GM21367 (cell line): ENCODE results near the gene OPCML.

ENCODE experiments used
- ATAC-seq: cut with Tn5 transposase; IDR thresholded peaks from one replicate; pipeline ENCODE4 v1.9.1; 2021; ENCODE audit not compliant: unreplicated experiment

The OPCML gene

DNA sequence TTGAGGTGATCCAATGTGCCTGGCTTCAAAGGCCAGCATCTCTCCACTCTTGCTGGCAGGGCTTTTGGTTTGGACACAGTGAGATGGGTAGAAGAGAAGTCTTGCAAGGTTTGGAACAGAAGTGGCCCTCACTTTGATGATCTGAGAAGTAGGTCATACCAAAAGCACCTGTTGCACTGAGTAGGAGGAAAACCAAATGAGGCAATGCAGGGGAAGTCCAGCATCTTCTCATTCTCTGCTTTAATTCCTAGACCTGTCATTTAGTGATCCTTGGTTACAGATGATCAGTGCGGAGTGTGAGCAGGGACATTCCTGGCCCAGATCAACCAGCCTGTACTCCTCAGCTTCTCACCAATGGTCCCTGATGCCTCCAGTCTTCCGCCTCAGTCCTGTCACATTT lies 990.5 kb downstream of the OPCML start:
- ATAC-seq: no peak

DNA sequence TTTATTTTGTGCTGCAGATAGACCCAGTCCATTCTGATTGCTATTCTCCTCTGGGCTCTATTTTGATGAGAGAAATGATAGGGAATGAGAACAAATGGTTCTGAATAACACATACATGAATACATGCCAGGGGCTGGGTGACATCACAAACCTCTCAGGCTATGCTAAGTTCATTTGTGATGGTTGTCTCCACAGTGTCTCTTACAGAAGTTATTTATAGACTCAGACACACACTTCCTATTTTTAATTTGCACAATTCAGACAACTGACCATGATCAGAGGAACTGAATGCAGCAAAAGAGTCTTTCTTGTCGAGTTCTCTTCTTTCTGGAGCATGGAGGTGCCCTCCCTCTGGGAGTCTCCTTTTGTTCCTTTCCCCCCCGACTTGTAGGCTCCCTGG lies 991.7 kb downstream of the OPCML start:
- no peak for ATAC-seq

DNA sequence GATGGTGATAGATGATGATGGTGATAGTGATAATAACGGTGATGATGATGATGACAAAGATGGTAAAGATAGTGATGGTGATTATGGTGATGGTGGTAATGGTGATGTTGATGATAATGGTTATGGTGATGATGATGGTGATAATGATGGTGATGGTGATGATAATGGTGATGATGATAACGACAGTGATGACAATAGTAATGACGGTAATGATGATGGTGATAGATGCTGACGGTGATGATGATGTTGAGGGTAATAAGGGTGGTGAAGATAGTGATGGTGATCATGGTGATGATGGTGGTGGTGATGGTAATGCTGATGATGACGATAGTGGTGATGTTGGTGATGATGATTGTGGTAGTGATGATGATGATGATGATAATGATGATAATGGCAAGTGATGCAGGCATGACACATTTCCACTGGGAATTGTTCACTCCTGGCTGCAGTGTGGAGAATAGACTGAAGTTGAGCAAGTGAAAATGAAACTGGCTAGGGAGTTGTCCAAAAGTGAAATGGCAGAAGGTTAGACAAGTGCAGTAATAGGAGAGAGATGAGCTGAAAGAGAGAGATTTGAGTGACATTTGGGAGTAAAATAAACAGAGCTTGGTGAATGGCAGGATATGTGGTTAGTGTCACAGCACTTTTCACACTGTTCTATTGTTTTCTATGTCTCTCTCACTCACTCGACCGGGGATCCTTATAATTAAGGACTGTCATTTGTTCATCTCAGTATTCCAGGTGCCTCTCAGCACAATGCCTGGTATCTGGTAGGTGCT lies 992.5 kb downstream of the OPCML start:
- no peak for ATAC-seq

DNA sequence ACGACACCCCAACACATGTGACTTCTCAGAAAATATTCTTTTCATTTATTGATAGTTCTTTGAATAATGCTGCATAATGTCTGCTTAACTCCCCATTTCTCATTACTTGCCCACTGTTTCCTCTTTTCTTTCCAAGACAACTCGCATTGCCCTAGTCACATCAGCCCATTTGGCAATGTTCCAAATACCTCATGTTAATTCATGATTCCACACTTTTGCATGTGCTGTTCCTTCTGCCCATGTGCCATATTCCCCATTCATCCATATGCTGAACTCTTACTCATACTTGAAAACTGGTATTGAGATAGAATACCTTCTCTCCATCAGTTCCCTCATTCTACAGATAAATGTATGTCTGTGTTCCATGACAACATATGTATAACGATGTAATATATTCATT lies 993.7 kb downstream of the OPCML start:
- no peak for ATAC-seq

GRCh38 chr11:132535830-132536229 lies 996.5 kb downstream of the OPCML start:
- ATAC-seq: no peak

DNA sequence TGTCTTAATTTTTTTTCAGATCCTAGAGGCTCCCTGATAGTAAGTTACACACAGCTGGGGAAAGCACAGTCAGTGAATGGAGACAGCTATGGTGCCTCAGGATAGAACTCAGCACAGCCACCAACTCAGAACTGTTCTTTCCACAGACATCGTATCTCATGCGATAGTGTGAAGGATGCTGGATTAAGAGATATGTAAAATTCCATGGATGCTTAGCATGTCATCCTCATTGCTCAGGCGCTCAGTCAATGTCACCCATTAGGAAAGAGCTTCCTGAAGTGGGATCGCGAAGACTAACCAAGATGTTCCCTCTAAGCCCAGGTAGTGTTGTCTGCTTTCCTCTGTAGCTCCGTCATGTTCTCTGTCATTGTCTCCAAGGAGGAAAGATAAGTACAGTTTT lies 1000.4 kb downstream of the OPCML start:
- no peak for ATAC-seq

- no peak for ATAC-seq
Measured at GRCh38 chr11:132528181-132528580, 1004.1 kb downstream of the OPCML start.

GRCh38 chr11:132523929-132524328 lies 1008.4 kb downstream of the OPCML start:
- ATAC-seq: no peak

GRCh38 chr11:132520199-132520598 lies 1012.1 kb downstream of the OPCML start:
- ATAC-seq: no peak

- ATAC-seq: no peak
Measured at GRCh38 chr11:132519241-132519815, 1013.0 kb downstream of the OPCML start.

- no peak for ATAC-seq
Measured at GRCh38 chr11:132504501-132505041, 1027.7 kb downstream of the OPCML start.

GRCh38 chr11:132501356-132501755 lies 1030.9 kb downstream of the OPCML start:
- ATAC-seq: no peak

- no peak for ATAC-seq
Measured at GRCh38 chr11:132499661-132500060, 1032.6 kb downstream of the OPCML start.

DNA sequence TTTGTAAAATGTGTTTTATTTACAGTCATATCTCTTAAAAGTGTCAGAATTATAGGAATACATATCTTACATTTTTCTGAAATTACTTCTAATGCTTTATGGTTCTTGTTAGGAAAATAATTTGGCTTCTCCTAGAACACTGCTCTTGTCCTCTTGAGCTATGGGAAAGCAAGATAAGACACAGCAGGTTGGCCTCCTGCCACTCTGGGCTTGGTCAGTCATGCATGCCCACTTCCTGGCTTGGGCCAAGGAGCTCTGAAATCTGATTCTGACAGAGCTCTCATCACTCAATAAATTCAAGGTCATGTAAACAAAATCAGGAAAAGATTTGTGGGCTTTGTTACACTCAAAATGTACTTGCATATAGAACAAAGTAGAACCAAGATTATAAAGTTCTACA lies 1036.0 kb downstream of the OPCML start:
- ATAC-seq: no peak

- ATAC-seq: no peak
Measured at GRCh38 chr11:132493801-132494200, 1038.5 kb downstream of the OPCML start.

DNA sequence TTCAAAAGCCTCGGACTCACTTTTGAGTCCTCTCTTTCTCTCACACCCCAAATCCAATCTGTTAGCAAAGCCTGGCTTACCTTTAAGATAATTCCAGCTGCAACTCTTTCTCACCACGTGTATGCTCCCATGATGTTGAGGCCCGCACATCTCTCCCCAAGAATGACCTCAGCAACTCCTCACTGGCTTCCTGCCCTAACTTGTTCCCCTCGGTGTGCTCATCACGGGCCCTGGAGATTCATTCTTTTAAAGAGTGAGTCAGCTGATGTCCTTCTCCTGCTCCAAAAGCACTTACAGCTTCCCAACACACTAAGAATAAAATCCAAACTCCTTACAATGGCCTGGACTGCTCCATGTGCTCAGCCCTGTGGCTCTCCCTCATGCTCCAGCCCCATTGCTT lies 1041.3 kb downstream of the OPCML start:
- no peak for ATAC-seq

DNA sequence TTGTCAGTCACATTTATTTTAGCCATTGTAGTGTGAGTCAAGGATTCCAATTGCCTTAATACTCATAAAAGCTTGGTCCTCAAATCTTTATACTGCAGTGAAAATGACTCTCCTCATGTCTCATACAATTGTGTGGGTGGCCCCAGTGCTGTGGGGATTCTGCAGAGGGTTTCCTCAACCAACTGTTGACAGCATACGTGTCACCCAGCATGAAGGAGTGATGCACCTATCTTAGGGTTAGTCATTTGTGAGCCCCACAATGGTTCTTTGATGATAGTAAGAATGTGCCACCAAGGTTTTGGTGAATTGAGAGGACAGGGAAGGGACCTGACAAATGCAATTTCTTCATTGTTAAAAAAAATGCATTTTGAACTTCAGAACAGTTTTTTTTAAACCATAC lies 1046.2 kb downstream of the OPCML start:
- no peak for ATAC-seq

GRCh38 chr11:132475026-132475425 lies 1057.3 kb downstream of the OPCML start:
- ATAC-seq: no peak

GRCh38 chr11:132472411-132473172 lies 1059.7 kb downstream of the OPCML start:
- ATAC-seq: no peak

GRCh38 chr11:132471466-132471865 lies 1060.8 kb downstream of the OPCML start:
- no peak for ATAC-seq

DNA sequence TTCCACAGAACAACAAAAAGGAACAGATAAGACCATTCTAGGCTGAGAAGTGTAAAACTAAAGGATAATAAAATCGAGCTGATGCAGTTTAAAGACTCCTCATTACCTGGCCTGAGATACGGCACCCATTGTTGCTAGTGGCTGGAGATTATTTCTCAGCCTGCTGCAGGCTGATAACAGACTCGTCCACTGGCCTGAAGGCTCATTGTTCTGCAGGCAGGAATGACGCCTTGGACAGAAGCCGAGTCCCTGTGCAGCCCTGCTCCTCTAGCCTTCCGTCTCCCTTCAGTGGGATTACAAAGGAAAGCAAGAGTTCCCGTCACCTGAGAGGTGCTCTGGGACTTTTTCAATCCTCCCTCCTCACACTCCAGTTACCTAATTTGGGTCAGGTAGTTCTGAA lies 1065.3 kb downstream of the OPCML start:
- ATAC-seq: no peak

GRCh38 chr11:132464939-132465338 lies 1067.4 kb downstream of the OPCML start:
- no peak for ATAC-seq
